Calu3 (cell line): ENCODE data around the gene IL22RA1. TPM values are rescaled to one million over a fixed set of nuclear protein-coding genes. Genes with fewer than 3 reads are reported as not detected.

ENCODE experiments used
- Bru-seq: library from RNA; stranded (reverse); fragments of 400-500 nt; gene quantifications from one replicate; lab custom pipeline; 2021; lab: Mats Ljungman, UMichigan
- BruChase-seq, 2 experiments: library from RNA; stranded (reverse); fragments of 400-500 nt; gene quantifications; one replicate each; lab custom pipeline; 2021; lab: Mats Ljungman, UMichigan
- BruUV-seq: library from RNA; stranded (reverse); fragments of 400-500 nt; replicated peaks from 2 replicates; lab custom pipeline; 2021; lab: Mats Ljungman, UMichigan
- CTCF ChIA-PET: fragments of 300-600 bp; sonication (Branson Sonifier 250); formaldehyde crosslinking; loops from one replicate; lab custom pipeline; 2022; ENCODE audit warnings: antibody characterized with exemption; lab: Charles Lee
- DNase-seq: peaks from one replicate; pipeline ENCODE4 v3.0.0; 2022
- H3K27ac Mint-ChIP-seq: one replicate; pipeline ENCODE4 v1.8.0; 2022; ENCODE audit warnings: mixed read lengths; ENCODE audit not compliant: unreplicated experiment
- H3K27me3 Mint-ChIP-seq: one replicate; pipeline ENCODE4 v1.8.0; 2022; ENCODE audit warnings: mixed read lengths; ENCODE audit not compliant: unreplicated experiment
- H3K36me3 Mint-ChIP-seq: one replicate; pipeline ENCODE4 v1.8.0; 2022; ENCODE audit warnings: mild to moderate bottlenecking, moderate library complexity, mixed read lengths; ENCODE audit not compliant: insufficient read depth, unreplicated experiment
- H3K4me1 Mint-ChIP-seq: one replicate; pipeline ENCODE4 v1.8.0; 2022; ENCODE audit warnings: mild to moderate bottlenecking, low read depth, mixed read lengths; ENCODE audit not compliant: unreplicated experiment
- H3K4me3 Mint-ChIP-seq: one replicate; pipeline ENCODE4 v1.8.0; 2022; ENCODE audit warnings: mild to moderate bottlenecking, low read depth, moderate library complexity, mixed read lengths; ENCODE audit not compliant: unreplicated experiment
- H3K9me3 Mint-ChIP-seq: one replicate; pipeline ENCODE4 v1.8.0; 2022; ENCODE audit warnings: low read depth, mixed read lengths; ENCODE audit not compliant: unreplicated experiment
- CTCF ChIP-seq: fragments of 200-600 bp; IDR thresholded peaks from one replicate; pipeline ENCODE4 v1.8.0; 2022; ENCODE audit warnings: antibody characterized with exemption; ENCODE audit not compliant: unreplicated experiment
- intact Hi-C: fragments of 100-400 bp; cut with micrococcal nuclease; formaldehyde crosslinking; loops from one replicate; pipeline ENCODE4 v1.10.0; 2022; ENCODE audit not compliant: unreplicated experiment
- long read RNA-seq: library from polyadenylated mRNA; stranded (forward); transcript quantifications from one replicate; pipeline ENCODE4 v2.0.0, GENCODE V29; 2022
- total RNA-seq: library from RNA; stranded (reverse); gene quantifications from 2 replicates; pipeline ENCODE4 v1.2.3, GENCODE V29; 2022

Gene IL22RA1, protein sequence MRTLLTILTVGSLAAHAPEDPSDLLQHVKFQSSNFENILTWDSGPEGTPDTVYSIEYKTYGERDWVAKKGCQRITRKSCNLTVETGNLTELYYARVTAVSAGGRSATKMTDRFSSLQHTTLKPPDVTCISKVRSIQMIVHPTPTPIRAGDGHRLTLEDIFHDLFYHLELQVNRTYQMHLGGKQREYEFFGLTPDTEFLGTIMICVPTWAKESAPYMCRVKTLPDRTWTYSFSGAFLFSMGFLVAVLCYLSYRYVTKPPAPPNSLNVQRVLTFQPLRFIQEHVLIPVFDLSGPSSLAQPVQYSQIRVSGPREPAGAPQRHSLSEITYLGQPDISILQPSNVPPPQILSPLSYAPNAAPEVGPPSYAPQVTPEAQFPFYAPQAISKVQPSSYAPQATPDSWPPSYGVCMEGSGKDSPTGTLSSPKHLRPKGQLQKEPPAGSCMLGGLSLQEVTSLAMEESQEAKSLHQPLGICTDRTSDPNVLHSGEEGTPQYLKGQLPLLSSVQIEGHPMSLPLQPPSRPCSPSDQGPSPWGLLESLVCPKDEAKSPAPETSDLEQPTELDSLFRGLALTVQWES
- 1.3 and 2.0 TPM in 2 replicates for total RNA-seq
- percentile 29 among the genes with signal in this experiment for Bru-seq, nascent RNA
- percentile 24 among the genes with signal in this experiment for BruChase-seq, experiment 1, labeled RNA remaining after a 6-hour chase
- BruChase-seq, experiment 2, labeled RNA remaining after a 2-hour chase: percentile 22 among the genes with signal in this experiment
- long read RNA-seq, partial matches to known transcripts: 0 of 2 reads
- long read RNA-seq, other reads (novel, unspliced or antisense): 1 of 2 reads

DNA sequence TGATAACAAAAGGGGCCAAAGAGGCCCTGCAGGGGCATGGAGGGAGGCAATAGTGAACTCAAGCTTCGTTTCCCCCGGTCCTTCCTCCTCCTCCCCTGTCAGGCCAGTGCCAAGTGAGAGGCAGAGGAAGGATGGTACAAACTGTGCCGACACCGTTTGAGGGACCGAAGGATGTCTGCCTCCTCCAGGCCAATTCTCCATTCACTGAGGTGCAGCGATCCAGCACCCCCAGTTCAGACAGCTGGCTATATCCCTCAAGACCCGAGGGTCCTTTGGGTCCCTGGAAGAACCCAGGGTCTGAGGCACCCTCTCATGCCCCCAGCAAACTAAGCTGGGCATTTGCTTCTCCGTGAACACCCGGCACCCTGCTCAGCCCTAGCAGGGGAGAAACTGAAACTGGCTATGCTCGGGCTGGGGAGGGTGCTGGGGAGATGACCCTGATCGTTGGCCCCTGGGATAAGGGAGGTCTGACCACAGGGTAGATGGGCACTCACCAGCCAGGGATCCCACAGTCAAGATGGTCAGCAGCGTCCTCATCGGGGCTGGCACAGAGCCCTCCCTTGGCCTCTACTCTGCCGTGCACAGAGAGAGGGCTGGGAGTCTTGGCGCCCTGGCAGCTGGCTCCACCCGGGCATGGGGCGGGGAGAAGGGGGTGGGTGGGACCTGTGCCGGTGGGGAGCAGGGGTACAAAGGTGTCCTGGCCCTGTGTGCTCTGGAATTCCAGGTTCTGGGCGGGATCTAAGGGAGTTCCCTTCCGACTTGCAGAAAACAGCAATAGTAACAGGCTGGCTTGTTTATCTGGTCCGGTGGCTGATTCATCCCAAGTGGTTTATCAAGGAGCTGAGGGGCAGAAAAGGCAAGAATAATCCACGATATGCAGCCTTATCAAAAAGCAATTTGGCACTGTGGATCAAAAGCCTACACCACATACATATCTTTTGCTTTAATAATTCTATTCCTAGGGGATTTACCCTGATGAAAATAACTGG is at the start of gene IL22RA1:
Gene IL22RA1, minus strand, starts transcription at position 595 of the 989 bp plus-strand sequence. Its CDS starts 58 bp downstream, at position 537.
- no peaks in the 10 kb centered on the region for H3K27me3 Mint-ChIP-seq
- no peak within 1 kb of the TSS for H3K27ac Mint-ChIP-seq
- peaks cover 12% of the 10 kb centered on the region for H3K4me1 Mint-ChIP-seq
- peak within 1 kb of the TSS; percentile 70 for H3K4me3 Mint-ChIP-seq
- DNase-seq: peak; percentile 31
- BruUV-seq: no TSS peak
- TF ChIP-seq CTCF: no peak
- CTCF ChIA-PET: interaction anchor here (1.0 kb wide), 1 partner anchor 249 kb away, joined by 3 read pairs; no protein-coding TSS in a partner anchor
- intact Hi-C loops: loop anchor here (10.0 kb wide), 1 partner anchor 338 kb away; the partner anchor contains the start of gene GALE
- no peaks in the 10 kb centered on the region for H3K9me3 Mint-ChIP-seq
- H3K36me3 Mint-ChIP-seq: peaks cover 5% of the 10 kb centered on the region

DNA sequence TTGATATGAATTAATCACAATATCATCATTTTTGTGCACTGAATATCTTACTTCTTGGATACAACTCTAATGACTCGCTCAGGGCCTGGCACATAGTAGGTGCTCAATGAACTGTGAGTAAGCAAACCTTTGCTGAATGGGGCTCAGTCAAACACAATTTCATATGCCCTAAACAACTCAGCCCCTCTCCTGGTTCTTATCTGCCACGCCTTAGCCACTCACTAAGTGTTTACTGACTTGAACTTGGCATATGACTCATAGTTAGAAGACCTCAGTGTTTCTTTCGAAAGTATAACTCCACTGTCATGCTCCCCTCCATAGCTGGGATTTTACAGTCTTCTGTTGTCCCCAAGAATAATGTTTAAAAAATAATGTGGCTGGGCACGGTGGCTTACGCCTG is 48.9 kb upstream of the IL22RA1 start:
- Mint-ChIP-seq H3K4me3 (no peak overlapping the region), H3K27me3 (no peaks in the 10 kb centered on the region), H3K4me1 (peaks cover 39% of the 10 kb centered on the region), H3K9me3 (no peaks in the 10 kb centered on the region), H3K27ac (peak overlapping the region; percentile 71), H3K36me3 (peaks cover 6% of the 10 kb centered on the region)
- CTCF ChIA-PET: interaction anchor here (1.2 kb wide), 2 partner anchors 17 to 41 kb away, joined by 3 to 5 read pairs; no protein-coding TSS in a partner anchor
- intact Hi-C loops: loop anchor here (5.0 to 10.0 kb wide), 2 partner anchors 40 to 117 kb away; no protein-coding TSS in a partner anchor
- BruUV-seq: no TSS peak
- peak; percentile 24 for DNase-seq
- no peak for TF ChIP-seq CTCF

DNA sequence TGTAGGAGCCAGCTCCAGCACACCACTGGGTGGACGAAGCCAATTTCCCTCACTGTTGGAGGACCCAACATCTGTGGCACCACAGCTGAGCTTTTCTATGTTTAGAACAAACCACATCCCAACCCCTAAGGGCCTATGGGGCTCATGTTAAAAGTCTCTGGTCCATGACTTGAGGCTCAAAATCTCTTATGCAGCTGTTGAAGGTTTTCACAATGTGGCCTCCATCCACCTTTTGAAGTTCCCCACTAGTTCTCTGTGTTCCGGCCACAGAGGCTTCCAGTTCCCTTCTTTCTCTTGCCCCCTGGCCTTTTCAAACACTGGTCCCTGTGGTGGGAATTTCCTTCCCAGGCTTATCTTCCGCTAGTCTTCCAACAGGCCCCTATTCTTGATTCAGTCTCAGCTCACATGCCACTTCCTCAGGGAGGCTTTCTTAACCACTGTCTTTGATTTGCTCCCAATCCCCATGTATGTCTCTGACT is 48.1 kb upstream of the IL22RA1 start:
- no peak for TF ChIP-seq CTCF
- CTCF ChIA-PET: interaction anchor here (1.5 kb wide), 1 partner anchor 8 kb away, joined by 6 read pairs; no protein-coding TSS in a partner anchor
- peaks cover 39% of the 10 kb centered on the region for H3K4me1 Mint-ChIP-seq
- H3K4me3 Mint-ChIP-seq: no peak overlapping the region
- no peaks in the 10 kb centered on the region for H3K9me3 Mint-ChIP-seq
- no peaks in the 10 kb centered on the region for H3K27me3 Mint-ChIP-seq
- intact Hi-C loops: loop anchor here (5.0 to 10.0 kb wide), 2 partner anchors 39 to 116 kb away; no protein-coding TSS in a partner anchor
- DNase-seq: no peak
- BruUV-seq: no TSS peak
- H3K27ac Mint-ChIP-seq: no peak overlapping the region
- peaks cover 6% of the 10 kb centered on the region for H3K36me3 Mint-ChIP-seq
